K562 (cell line): ENCODE measurements around the gene BCAS4. TPM values are rescaled to one million over a fixed set of nuclear protein-coding genes. Genes with fewer than 3 reads are reported as not detected.

Experiments used
- ARID1B ChIP-seq: fragments of 450-650 bp; IDR thresholded peaks from 2 replicates; pipeline ENCODE4 v1.6.1; 2016; ENCODE audit warnings: antibody characterized with exemption, mild to moderate bottlenecking, inconsistent platforms
- BACH1 ChIP-seq: fragments of 200-800 bp; sonication (Bioruptor generic); IDR thresholded peaks from 2 replicates; pipeline ENCODE4 v1.6.1; 2016; ENCODE audit warnings: missing genetic modification characterization, missing compliant biosample characterization
- BCL6 ChIP-seq: fragments of 250-450 bp; sonication (Bioruptor Pico); IDR thresholded peaks from 2 replicates; pipeline ENCODE4 v1.4.0; 2020
- FOXK2 ChIP-seq, 2 experiments: fragments of 450-650 bp; IDR thresholded peaks in 1 of 2; conservative IDR thresholded peaks in 1 of 2; 2 replicates each; pipeline ENCODE4 v1.6.1; 2016; ENCODE audit warnings: low read depth in 2 of 2, mild to moderate bottlenecking in 1 of 2
- FOXP4 ChIP-seq: sonication (generic); formaldehyde crosslinking; IDR thresholded peaks from 2 replicates; pipeline ENCODE4 v1.8.0; 2022; ENCODE audit warnings: mild to moderate bottlenecking, missing genetic modification reagents, borderline replicate concordance
- GMEB1 ChIP-seq: fragments of 250-450 bp; sonication (Bioruptor Pico); IDR thresholded peaks from 2 replicates; pipeline ENCODE4 v1.4.0; 2020; ENCODE audit warnings: mild to moderate bottlenecking
- MBD2 ChIP-seq: sonication (generic); IDR thresholded peaks from 2 replicates; pipeline ENCODE4 v1.6.1; 2016; ENCODE audit warnings: low read depth, borderline replicate concordance
- MLLT1 ChIP-seq, 2 experiments: fragments of 450-650 bp; IDR thresholded peaks; 2 replicates each; pipeline ENCODE4 v1.6.1; 2016
- NFYB ChIP-seq: IDR thresholded peaks from 2 replicates; pipeline ENCODE4 v1.6.1; 2011; ENCODE audit warnings: mild to moderate bottlenecking, moderate library complexity; ENCODE audit not compliant: insufficient read length; ENCODE audit errors: extremely low read depth
- OTX1 ChIP-seq: fragments of 450-650 bp; formaldehyde crosslinking; IDR thresholded peaks from 2 replicates; pipeline ENCODE4 v1.4.0; 2022; ENCODE audit warnings: mild to moderate bottlenecking
- PHB ChIP-seq: fragments of 250-450 bp; sonication (Bioruptor Pico); IDR thresholded peaks from 2 replicates; pipeline ENCODE4 v1.5.0; 2021
- SRSF1 ChIP-seq: fragments of 200-400 bp; formaldehyde crosslinking; IDR thresholded peaks from 2 replicates; pipeline ENCODE4 v1.6.1; 2017; ENCODE audit warnings: mild to moderate bottlenecking, low read depth, low read length, moderate library complexity
- ZFPM2 ChIP-seq: fragments of 250-450 bp; sonication (Bioruptor Pico); IDR thresholded peaks from 2 replicates; pipeline ENCODE4 v1.5.1; 2022; ENCODE audit warnings: mild to moderate bottlenecking
- ZFX ChIP-seq: sonication (generic); formaldehyde crosslinking; IDR thresholded peaks from 2 replicates; pipeline ENCODE4 v1.8.0; 2022; ENCODE audit warnings: mild to moderate bottlenecking, missing genetic modification reagents, moderate library complexity
- ZNF217 ChIP-seq: sonication (generic); formaldehyde crosslinking; IDR thresholded peaks from 2 replicates; pipeline ENCODE4 v1.8.0; 2022; ENCODE audit warnings: mild to moderate bottlenecking, missing genetic modification reagents
- ZNF449 ChIP-seq: fragments of 250-450 bp; sonication (Bioruptor Pico); IDR thresholded peaks from 2 replicates; pipeline ENCODE4 v1.8.0; 2022; ENCODE audit warnings: moderate library complexity, mild to moderate bottlenecking, inconsistent platforms
- ZNF583 ChIP-seq: fragments of 250-450 bp; sonication (Bioruptor Pico); IDR thresholded peaks from 2 replicates; pipeline ENCODE4 v1.4.0; 2020
- polyA plus RNA-seq, 8 experiments: library from polyadenylated mRNA; depleted of rRNA in 4 of 8; stranded (reverse) in 5 of 8; unstranded in 3 of 8; fragments of >200 nt; fragmentation: Nextera tagmentation in 2 of 8; fragmentation: Illumina TruSeq in 1 of 8; extraction: Ambion mirVana in 2 of 8; extraction: Trizol in 1 of 8; gene quantifications; 2 replicates each; pipeline versions ENCODE4 v1.2.1 to v1.2.3, GENCODE V29; 2011 to 2014; ENCODE audit warnings: inconsistent platforms in 1 of 8, missing spikeins in 1 of 8
- total RNA-seq, 7 experiments: library from RNA; depleted of rRNA in 6 of 7; stranded (reverse); fragments of >200 nt in 6 of 7; fragmentation: Illumina TruSeq in 2 of 7; extraction: Trizol in 2 of 7; gene quantifications; 2 replicates each; pipeline versions ENCODE4 v1.2.1 to v1.2.3, GENCODE V29; 2011 to 2021; ENCODE audit warnings: low replicate concordance in 1 of 7
- TF ChIP-seq, protein P1 (sequence below): fragments of 200-400 bp; formaldehyde crosslinking; IDR thresholded peaks from 2 replicates; pipeline ENCODE4 v1.6.1; 2017; ENCODE audit warnings: mild to moderate bottlenecking, low read depth, low read length, moderate library complexity

The BCAS4 gene
- total and polyA plus RNA-seq, 9 of the 15 experiments (the other 6 are each of a cell fraction or from before 2014, with no cell fraction given), result 0.15 to 2.3 (median 0.47) TPM

- TF ChIP-seq SRSF1 (no peak), ZNF449 (CRISPR knock-in tag) (no peak), FOXK2 (conservative IDR thresholded peaks at IDR 0.05 in 1 of 2, IDR thresholded peaks at IDR 0.05 in 1 of 2; ENCODE audit: low read depth in 2 of 2) (no peak), ARID1B (no peak; the same call in 1 of the 2 replicates), MBD2 (peak; percentile 61), OTX1 (CRISPR knock-in tag) (peak; percentile 57; the same call in 1 of the 2 replicates), GMEB1 (no peak), MLLT1 (IDR thresholded peaks at IDR 0.05) (no peak), BACH1 (no peak; the same call in 1 of the 2 replicates), BCL6 (CRISPR knock-in tag) (peak; percentile 68; the same call in 1 of the 2 replicates), FOXP4 (CRISPR knock-in tag) (no peak), NFYB (no peak), ZNF583 (CRISPR knock-in tag) (peak; percentile 92), ZNF217 (no peak), ZFX (CRISPR knock-in tag) (peak; percentile 98), ZFPM2 (CRISPR knock-in tag) (no peak), PHB (CRISPR knock-in tag) (no peak)
- TF ChIP-seq, protein P1, sequence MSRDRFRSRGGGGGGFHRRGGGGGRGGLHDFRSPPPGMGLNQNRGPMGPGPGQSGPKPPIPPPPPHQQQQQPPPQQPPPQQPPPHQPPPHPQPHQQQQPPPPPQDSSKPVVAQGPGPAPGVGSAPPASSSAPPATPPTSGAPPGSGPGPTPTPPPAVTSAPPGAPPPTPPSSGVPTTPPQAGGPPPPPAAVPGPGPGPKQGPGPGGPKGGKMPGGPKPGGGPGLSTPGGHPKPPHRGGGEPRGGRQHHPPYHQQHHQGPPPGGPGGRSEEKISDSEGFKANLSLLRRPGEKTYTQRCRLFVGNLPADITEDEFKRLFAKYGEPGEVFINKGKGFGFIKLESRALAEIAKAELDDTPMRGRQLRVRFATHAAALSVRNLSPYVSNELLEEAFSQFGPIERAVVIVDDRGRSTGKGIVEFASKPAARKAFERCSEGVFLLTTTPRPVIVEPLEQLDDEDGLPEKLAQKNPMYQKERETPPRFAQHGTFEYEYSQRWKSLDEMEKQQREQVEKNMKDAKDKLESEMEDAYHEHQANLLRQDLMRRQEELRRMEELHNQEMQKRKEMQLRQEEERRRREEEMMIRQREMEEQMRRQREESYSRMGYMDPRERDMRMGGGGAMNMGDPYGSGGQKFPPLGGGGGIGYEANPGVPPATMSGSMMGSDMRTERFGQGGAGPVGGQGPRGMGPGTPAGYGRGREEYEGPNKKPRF, result no peak
Measured at GRCh38 chr20:50790651-50791277, 4.1 kb upstream of the BCAS4 start (continued).
